Panc1 (cell line): ENCODE results near the gene AFG3L2. TPM values are rescaled to one million over a fixed set of nuclear protein-coding genes. Genes with fewer than 3 reads are reported as not detected.

Experiments
- ATAC-seq: fragments of 200-7000 bp; cut with Tn5 transposase; 2 replicates; pipeline ENCODE4 v1.9.1; 2020; ENCODE audit warnings: mild to moderate bottlenecking, moderate library complexity
- BruUV-seq: library from RNA; stranded (reverse); fragments of 400-500 nt; replicated peaks from 2 replicates; lab custom pipeline; 2021; lab: Mats Ljungman, UMichigan
- CTCF ChIA-PET: fragments of 300-600 bp; sonication (Branson Sonifier 250); formaldehyde crosslinking; loops from one replicate; lab custom pipeline; 2022; ENCODE audit warnings: antibody characterized with exemption; lab: Charles Lee
- POLR2A ChIA-PET: fragments of 300-600 bp; sonication (Branson Sonifier 250); formaldehyde crosslinking; loops from one replicate; lab custom pipeline; 2022; ENCODE audit warnings: antibody characterized with exemption; lab: Charles Lee
- DNase-seq: peaks from one replicate; pipeline ENCODE4 v3.0.0-alpha.2; 2010; ENCODE audit warnings: low read depth, low spot score
- H3K27ac ChIP-seq: 2 replicates; pipeline ENCODE4 v1.5.1; 2011; ENCODE audit warnings: mild to moderate bottlenecking, low read length, inconsistent platforms
- H3K27me3 ChIP-seq: fragments of 200-500 bp; sonication (Bioruptor generic); 2 replicates; pipeline ENCODE4 v1.6.0; 2014; ENCODE audit warnings: low read length, inconsistent platforms; ENCODE audit not compliant: control insufficient read depth, insufficient read depth
- H3K36me3 ChIP-seq: fragments of 200-500 bp; sonication (Bioruptor generic); 2 replicates; pipeline ENCODE4 v1.5.1; 2014; ENCODE audit warnings: inconsistent platforms, mild to moderate bottlenecking, low read length, moderate library complexity; ENCODE audit not compliant: control insufficient read depth, insufficient read depth
- H3K4me1 ChIP-seq: 2 replicates; pipeline ENCODE4 v1.5.1; 2011; ENCODE audit warnings: inconsistent platforms, mild to moderate bottlenecking, low read length, moderate library complexity; ENCODE audit not compliant: control insufficient read depth, insufficient read depth
- H3K4me3 ChIP-seq, 2 experiments: 2 replicates each; pipeline ENCODE4 v1.5.1; 2011 to 2012; ENCODE audit warnings: low read depth in 2 of 2, low read length in 2 of 2, mild to moderate bottlenecking in 2 of 2, inconsistent platforms in 1 of 2, moderate library complexity in 1 of 2
- H3K9me3 ChIP-seq: fragments of 200-500 bp; sonication (Bioruptor generic); 2 replicates; pipeline ENCODE4 v1.5.1; 2014; ENCODE audit warnings: low read depth, mild to moderate bottlenecking, inconsistent platforms, low read length, moderate library complexity; ENCODE audit not compliant: control insufficient read depth, insufficient read depth
- CTCF ChIP-seq: fragments of 450-650 bp; IDR thresholded peaks from 2 replicates; pipeline ENCODE4 v1.5.1; 2017; ENCODE audit warnings: mild to moderate bottlenecking
- POLR2AphosphoS5 ChIP-seq: IDR thresholded peaks from 2 replicates; pipeline ENCODE4 v1.6.1; 2012; ENCODE audit warnings: mild to moderate bottlenecking, low read depth, low read length, moderate library complexity
- SIN3A ChIP-seq: IDR thresholded peaks from 2 replicates; pipeline ENCODE4 v1.6.1; 2012; ENCODE audit warnings: low read depth, mild to moderate bottlenecking, low read length, moderate library complexity, borderline replicate concordance; ENCODE audit not compliant: insufficient read depth
- TCF7L2 ChIP-seq: IDR thresholded peaks from 2 replicates; pipeline ENCODE4 v1.6.1; 2011; ENCODE audit warnings: mild to moderate bottlenecking, low read depth, low read length, inconsistent platforms
- in situ Hi-C: cut with HindIII; loops from 2 replicates; pipeline ENCODE4 v1.10.0; 2016; ENCODE audit warnings: low sequenced_read_pairs, low pct_unique_long_range_greater_than_20kb
- intact Hi-C: fragments of 100-400 bp; cut with micrococcal nuclease; formaldehyde crosslinking; loops from one replicate; pipeline ENCODE4 v1.10.0; 2022; ENCODE audit not compliant: unreplicated experiment
- total RNA-seq: library from RNA; stranded (reverse); gene quantifications from one replicate; pipeline ENCODE4 v1.2.1, GENCODE V29; 2021; ENCODE audit not compliant: unreplicated experiment
- TF ChIP-seq, protein P1 (sequence below), 2 experiments: IDR thresholded peaks; 2 replicates each; pipeline ENCODE4 v1.6.1; 2011 to 2012; ENCODE audit warnings: low read depth in 2 of 2, control low read depth in 1 of 2, low read length in 1 of 2, mild to moderate bottlenecking in 1 of 2, moderate library complexity in 1 of 2; ENCODE audit not compliant: insufficient read depth in 1 of 2

AFG3L2 gene
- total RNA-seq, 1 experiment from 2014 or later = 58.0 TPM

- no peak for ATAC-seq
- no TSS peak for BruUV-seq
- Histone ChIP-seq H3K27ac (no peak overlapping the region), H3K27me3 (no peaks in the 10 kb centered on the region), H3K4me1 (peaks cover 4% of the 10 kb centered on the region; the same call in 1 of the 2 replicates), H3K4me3 (no peak overlapping the region), H3K9me3 (no peaks in the 10 kb centered on the region), H3K36me3 (peaks cover 40% of the 10 kb centered on the region)
- no peak for DNase-seq
- ChIA-PET CTCF (no interaction called here), POLR2A (no interaction called here)
- intact Hi-C loops (no loop called here), in situ Hi-C loops (no loop called here)
- TF ChIP-seq POLR2AphosphoS5 = no peak
- TF ChIP-seq CTCF = no peak
- TF ChIP-seq SIN3A = no peak
- no peak for TF ChIP-seq TCF7L2
- TF ChIP-seq, protein P1, sequence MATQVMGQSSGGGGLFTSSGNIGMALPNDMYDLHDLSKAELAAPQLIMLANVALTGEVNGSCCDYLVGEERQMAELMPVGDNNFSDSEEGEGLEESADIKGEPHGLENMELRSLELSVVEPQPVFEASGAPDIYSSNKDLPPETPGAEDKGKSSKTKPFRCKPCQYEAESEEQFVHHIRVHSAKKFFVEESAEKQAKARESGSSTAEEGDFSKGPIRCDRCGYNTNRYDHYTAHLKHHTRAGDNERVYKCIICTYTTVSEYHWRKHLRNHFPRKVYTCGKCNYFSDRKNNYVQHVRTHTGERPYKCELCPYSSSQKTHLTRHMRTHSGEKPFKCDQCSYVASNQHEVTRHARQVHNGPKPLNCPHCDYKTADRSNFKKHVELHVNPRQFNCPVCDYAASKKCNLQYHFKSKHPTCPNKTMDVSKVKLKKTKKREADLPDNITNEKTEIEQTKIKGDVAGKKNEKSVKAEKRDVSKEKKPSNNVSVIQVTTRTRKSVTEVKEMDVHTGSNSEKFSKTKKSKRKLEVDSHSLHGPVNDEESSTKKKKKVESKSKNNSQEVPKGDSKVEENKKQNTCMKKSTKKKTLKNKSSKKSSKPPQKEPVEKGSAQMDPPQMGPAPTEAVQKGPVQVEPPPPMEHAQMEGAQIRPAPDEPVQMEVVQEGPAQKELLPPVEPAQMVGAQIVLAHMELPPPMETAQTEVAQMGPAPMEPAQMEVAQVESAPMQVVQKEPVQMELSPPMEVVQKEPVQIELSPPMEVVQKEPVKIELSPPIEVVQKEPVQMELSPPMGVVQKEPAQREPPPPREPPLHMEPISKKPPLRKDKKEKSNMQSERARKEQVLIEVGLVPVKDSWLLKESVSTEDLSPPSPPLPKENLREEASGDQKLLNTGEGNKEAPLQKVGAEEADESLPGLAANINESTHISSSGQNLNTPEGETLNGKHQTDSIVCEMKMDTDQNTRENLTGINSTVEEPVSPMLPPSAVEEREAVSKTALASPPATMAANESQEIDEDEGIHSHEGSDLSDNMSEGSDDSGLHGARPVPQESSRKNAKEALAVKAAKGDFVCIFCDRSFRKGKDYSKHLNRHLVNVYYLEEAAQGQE (IDR thresholded peaks at IDR 0.05; ENCODE audit: insufficient read depth in 1 of 2, low read depth in 2 of 2, low read length in 1 of 2) = no peak
Observed at GRCh38 chr18:12315490-12315889, 61.5 kb downstream of the AFG3L2 start.

DNA sequence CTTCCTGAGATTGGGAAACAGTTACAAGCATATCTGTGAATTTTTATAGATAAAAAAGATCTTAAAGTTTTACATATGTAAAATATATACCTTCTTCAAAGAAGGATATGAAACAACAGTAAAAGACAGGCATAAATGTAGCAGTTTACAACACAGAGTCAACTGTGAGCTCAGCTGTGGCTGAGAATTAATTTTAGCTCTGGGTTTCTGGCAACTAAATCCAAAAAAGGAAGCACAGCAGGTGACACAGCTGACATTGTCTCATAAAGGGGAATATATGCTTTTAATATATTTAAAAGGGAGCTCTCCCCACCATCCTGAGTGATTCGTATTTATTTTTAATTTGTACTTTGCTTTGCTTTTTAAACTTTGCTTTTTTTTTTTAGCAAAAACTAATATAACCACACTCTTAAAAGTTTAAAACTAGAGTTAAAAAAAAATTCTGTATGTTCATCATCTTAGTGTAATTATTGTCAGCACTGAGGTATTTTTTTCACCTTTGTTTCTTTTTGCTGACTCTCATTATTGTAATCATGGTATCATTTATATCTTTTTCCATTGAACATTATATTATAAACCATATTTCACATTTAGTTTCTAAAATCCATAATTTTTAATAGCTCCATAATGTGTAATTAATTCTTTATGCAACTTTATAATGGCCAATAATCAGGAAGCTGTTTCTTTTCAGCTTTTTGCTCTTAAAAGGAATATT lies 62.3 kb downstream of the AFG3L2 start:
- TF ChIP-seq CTCF (no peak), POLR2AphosphoS5 (no peak), TCF7L2 (no peak), SIN3A (no peak)
- TF ChIP-seq, protein P1 (IDR thresholded peaks at IDR 0.05; ENCODE audit: insufficient read depth in 1 of 2, low read depth in 2 of 2, low read length in 1 of 2) = no peak
- Histone ChIP-seq H3K36me3 (peaks cover 40% of the 10 kb centered on the region), H3K4me3 (no peak overlapping the region), H3K27ac (no peak overlapping the region), H3K4me1 (peaks cover 8% of the 10 kb centered on the region), H3K9me3 (no peaks in the 10 kb centered on the region), H3K27me3 (no peaks in the 10 kb centered on the region)
- DNase-seq (no peak), ATAC-seq (no peak)
- intact Hi-C loops = no loop called here
- no TSS peak for BruUV-seq
- CTCF ChIA-PET = interaction anchor here (1.3 kb wide), 1 partner anchor 12 kb away, joined by 3 read pairs; no protein-coding TSS in a partner anchor
- POLR2A ChIA-PET = no interaction called here
- in situ Hi-C loops = no loop called here
